ENCODE results near the gene DCAF8L2.

DCAF8L2 gene

DNA sequence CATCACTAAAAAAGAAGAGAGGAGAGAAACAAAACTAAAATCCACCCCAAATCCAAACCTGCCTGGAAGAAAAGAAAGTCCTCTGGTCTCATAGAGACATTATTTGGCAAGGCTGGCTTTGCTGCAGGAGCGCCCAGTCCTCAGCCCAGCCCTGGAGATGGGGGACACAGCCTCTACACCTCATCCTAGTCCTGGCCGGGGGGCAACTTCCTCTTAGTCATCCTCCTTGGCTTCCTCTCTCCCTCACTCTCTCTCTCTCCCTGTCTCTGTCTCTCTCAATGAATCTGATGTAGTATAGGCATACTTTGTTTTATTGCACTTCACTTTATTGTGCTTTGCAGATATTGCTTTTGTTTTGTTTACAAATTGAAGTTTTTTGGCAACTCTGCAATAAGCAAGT, 161.8 kb downstream of the DCAF8L2 start:
- TF ChIP-seq, protein P1, sequence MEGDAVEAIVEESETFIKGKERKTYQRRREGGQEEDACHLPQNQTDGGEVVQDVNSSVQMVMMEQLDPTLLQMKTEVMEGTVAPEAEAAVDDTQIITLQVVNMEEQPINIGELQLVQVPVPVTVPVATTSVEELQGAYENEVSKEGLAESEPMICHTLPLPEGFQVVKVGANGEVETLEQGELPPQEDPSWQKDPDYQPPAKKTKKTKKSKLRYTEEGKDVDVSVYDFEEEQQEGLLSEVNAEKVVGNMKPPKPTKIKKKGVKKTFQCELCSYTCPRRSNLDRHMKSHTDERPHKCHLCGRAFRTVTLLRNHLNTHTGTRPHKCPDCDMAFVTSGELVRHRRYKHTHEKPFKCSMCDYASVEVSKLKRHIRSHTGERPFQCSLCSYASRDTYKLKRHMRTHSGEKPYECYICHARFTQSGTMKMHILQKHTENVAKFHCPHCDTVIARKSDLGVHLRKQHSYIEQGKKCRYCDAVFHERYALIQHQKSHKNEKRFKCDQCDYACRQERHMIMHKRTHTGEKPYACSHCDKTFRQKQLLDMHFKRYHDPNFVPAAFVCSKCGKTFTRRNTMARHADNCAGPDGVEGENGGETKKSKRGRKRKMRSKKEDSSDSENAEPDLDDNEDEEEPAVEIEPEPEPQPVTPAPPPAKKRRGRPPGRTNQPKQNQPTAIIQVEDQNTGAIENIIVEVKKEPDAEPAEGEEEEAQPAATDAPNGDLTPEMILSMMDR (IDR thresholded peaks at IDR 0.05; ENCODE audit: low read depth, low read length) = no peak
- TF ChIP-seq MYC (IDR thresholded peaks at IDR 0.05; ENCODE audit: low read depth, low read length) (no peak), POLR2A (IDR thresholded peaks at IDR 0.05; ENCODE audit: extremely low read depth, insufficient read length) (no peak)
- TF ChIP-seq, protein P2, sequence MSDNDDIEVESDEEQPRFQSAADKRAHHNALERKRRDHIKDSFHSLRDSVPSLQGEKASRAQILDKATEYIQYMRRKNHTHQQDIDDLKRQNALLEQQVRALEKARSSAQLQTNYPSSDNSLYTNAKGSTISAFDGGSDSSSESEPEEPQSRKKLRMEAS (IDR thresholded peaks at IDR 0.05; ENCODE audit: low read depth, low read length) = no peak
- no peak overlapping the region for H3K4me3 ChIP-seq (ENCODE audit: low read depth, low read length)
- peak; percentile 3 for DNase-seq (ENCODE audit: low read depth)

DNA sequence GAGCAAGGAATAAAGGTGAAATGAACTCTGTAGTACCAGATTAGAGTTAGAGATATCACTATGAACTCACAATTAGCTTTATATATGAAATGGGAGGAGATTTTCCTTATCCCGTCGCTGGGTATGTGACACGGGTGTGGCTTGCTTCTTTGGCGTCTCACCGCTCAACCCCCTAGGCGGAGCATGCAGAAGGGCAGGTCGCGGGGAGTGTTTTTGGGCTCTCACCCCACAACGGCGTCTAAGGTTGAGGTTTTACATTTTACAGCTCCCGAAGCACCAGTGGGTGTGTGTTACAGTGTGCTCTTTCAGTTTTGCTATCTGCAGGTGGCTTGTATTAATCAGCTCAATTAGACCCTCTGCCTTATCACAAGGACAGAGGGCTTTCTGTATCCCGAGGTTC, 175.6 kb downstream of the DCAF8L2 start:
- no peak overlapping the region for H3K4me3 ChIP-seq (ENCODE audit: low read depth, low read length)
- TF ChIP-seq, protein P1 (IDR thresholded peaks at IDR 0.05; ENCODE audit: low read depth, low read length) = no peak
- no peak for DNase-seq (ENCODE audit: low read depth)

DNA sequence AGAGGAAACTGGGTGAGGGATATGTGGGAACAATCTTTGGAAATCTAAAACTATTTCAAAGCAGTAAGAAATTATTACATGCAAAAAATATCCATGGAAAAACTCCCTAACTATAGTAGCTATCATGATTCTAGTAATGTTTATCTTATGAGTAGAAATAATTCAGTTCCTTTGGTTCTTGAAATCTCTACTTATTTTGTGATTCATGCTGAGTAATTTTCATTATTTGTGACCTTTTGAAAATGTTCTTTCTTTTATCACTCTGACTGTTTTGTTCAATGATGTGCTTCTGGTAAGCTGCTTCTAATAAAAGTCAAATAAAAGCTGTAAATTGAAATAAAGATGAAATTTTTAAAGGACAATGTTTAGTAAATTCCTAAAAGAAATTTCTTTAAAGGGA, 177.2 kb downstream of the DCAF8L2 start:
- TF ChIP-seq, protein P2 (IDR thresholded peaks at IDR 0.05; ENCODE audit: low read depth, low read length) = no peak
- TF ChIP-seq POLR2A (IDR thresholded peaks at IDR 0.05; ENCODE audit: extremely low read depth, insufficient read length) (no peak), MYC (IDR thresholded peaks at IDR 0.05; ENCODE audit: low read depth, low read length) (no peak)
- TF ChIP-seq, protein P1 (IDR thresholded peaks at IDR 0.05; ENCODE audit: low read depth, low read length) = no peak
- H3K4me3 ChIP-seq (ENCODE audit: low read depth, low read length) = no peak overlapping the region
- no peak for DNase-seq (ENCODE audit: low read depth)

DNA sequence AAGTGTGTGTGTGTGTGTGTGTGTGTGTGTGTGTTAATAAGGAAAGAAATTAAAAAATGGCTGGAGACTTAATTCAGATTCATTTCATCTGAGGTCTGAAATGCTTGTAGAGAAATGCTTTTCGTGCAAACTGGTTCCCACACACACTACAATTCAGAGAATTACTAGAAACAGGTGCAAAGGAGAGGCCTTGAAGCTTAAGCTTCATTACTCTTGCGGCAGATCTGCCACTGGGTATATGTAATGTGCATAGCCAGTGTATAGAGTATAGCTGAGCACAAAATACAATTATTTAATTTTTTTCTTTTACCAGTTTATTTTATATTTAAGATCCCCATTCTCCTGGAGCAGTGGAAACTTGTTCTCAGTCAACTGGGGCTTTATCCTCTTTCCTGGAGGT, 185.8 kb downstream of the DCAF8L2 start:
- no peak overlapping the region for H3K4me3 ChIP-seq (ENCODE audit: low read depth, low read length)
- no peak for TF ChIP-seq POLR2A (IDR thresholded peaks at IDR 0.05; ENCODE audit: extremely low read depth, insufficient read length)
- TF ChIP-seq MYC (IDR thresholded peaks at IDR 0.05; ENCODE audit: low read depth, low read length) = no peak
- TF ChIP-seq, protein P2 (IDR thresholded peaks at IDR 0.05; ENCODE audit: low read depth, low read length) = no peak
- TF ChIP-seq, protein P1 (IDR thresholded peaks at IDR 0.05; ENCODE audit: low read depth, low read length) = no peak
- no peak for DNase-seq (ENCODE audit: low read depth)

DNA sequence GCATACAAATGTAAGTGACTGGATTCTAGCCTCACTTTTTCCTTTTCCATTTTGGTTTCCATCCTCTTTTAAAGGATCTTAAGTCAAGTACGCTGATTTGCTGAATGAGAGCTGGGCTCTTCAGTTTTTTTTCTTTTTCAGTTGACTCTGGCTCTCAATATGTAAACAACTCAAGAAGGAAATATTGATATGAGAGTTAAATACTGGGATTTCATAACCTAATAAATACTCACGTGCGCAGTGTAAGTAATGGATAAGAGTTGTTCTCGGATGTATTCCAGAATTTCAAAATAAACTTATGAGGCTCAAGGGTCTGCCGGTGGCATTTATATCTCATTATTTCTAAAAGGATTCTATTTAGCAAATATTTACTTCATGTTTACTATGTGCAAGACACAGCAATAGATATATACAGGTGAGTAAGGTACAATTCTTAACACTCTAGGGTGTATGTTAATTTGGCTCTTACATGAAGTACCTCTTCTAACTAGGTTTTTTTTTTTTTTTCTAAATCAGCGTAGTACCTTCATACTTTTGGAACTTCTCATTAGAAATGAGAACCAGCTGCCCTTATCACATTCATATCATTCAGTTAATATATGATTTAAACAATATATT, 206.6 kb downstream of the DCAF8L2 start:
- TF ChIP-seq, protein P2 (IDR thresholded peaks at IDR 0.05; ENCODE audit: low read depth, low read length) = no peak
- TF ChIP-seq MYC (IDR thresholded peaks at IDR 0.05; ENCODE audit: low read depth, low read length) (no peak), POLR2A (IDR thresholded peaks at IDR 0.05; ENCODE audit: extremely low read depth, insufficient read length) (no peak)
- TF ChIP-seq, protein P1 (IDR thresholded peaks at IDR 0.05; ENCODE audit: low read depth, low read length) = no peak
- H3K4me3 ChIP-seq (ENCODE audit: low read depth, low read length) = no peak overlapping the region
- no peak for DNase-seq (ENCODE audit: low read depth)

DNA sequence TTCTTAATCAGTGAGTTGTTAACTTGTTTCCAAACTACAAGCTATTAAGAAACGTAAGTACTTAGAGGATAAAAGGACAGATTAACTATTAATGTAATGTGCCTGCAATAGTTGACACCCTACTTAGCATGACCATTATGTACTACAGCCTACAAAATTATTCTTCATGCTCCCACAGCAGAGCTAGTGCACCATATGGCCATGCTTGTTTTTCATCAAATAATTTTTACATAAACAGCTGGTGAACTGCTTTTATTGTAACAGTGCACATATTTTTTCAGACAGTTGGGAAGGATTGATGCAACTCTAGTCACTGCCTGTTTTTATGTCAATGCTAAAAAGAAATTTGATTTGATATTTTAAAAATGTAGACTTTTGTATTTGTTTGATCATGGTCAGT, 207.4 kb downstream of the DCAF8L2 start:
- H3K4me3 ChIP-seq (ENCODE audit: low read depth, low read length) = no peak overlapping the region
- TF ChIP-seq MYC (IDR thresholded peaks at IDR 0.05; ENCODE audit: low read depth, low read length) = no peak
- TF ChIP-seq, protein P1 (IDR thresholded peaks at IDR 0.05; ENCODE audit: low read depth, low read length) = no peak
- TF ChIP-seq POLR2A (IDR thresholded peaks at IDR 0.05; ENCODE audit: extremely low read depth, insufficient read length) = no peak
- TF ChIP-seq, protein P2 (IDR thresholded peaks at IDR 0.05; ENCODE audit: low read depth, low read length) = no peak
- DNase-seq (ENCODE audit: low read depth) = no peak
